HCT116 (cell line): ENCODE data around the gene FSD2. TPM values are rescaled to one million over a fixed set of nuclear protein-coding genes. Genes with fewer than 3 reads are reported as not detected.
A peak's percentile ranks its signal among the peaks of the same experiment; 100 is the strongest.

Source experiments
- ATAC-seq: fragments of 200-7000 bp; cut with Tn5 transposase; 2 replicates; pipeline ENCODE4 v1.9.1; 2020; ENCODE audit warnings: mild to moderate bottlenecking, moderate library complexity
- BruUV-seq: library from RNA; stranded (reverse); fragments of 400-500 nt; replicated peaks from 2 replicates; lab custom pipeline; 2021; lab: Mats Ljungman, UMichigan
- CTCF ChIA-PET: fragments of 300-600 bp; sonication (Branson Sonifier 250); formaldehyde crosslinking; loops from one replicate; lab custom pipeline; 2021; ENCODE audit warnings: antibody characterized with exemption; lab: Charles Lee
- POLR2A ChIA-PET: fragments of 300-600, 350-600 bp; sonication (Branson Sonifier 250); formaldehyde crosslinking; loops from one replicate; lab custom pipeline; 2021; ENCODE audit warnings: antibody characterized with exemption; lab: Charles Lee
- RAD21 ChIA-PET, 2 experiments: fragments of 300-600 bp; sonication (Branson Sonifier 250); formaldehyde crosslinking; loops; one replicate each; lab custom pipeline; 2023; ENCODE audit warnings: low total read pairs in 2 of 2; ENCODE audit not compliant: uncharacterized antibody in 2 of 2, unreplicated experiment in 2 of 2, low non-redundant PET in 1 of 2; lab: Charles Lee
- DNase-seq: peaks from one replicate; pipeline ENCODE4 v3.0.0-alpha.2; 2010; ENCODE audit warnings: low read depth, low spot score
- H2AFZ ChIP-seq: fragments of 200-600 bp; shearing (Covaris generic), sonication (generic); 2 replicates; pipeline ENCODE4 v1.6.1; 2017; ENCODE audit warnings: low read depth, mixed run types, mixed read lengths, antibody characterized with exemption, low read length; ENCODE audit not compliant: poor library complexity, severe bottlenecking
- H3K27ac ChIP-seq: 2 replicates; pipeline ENCODE4 v1.5.1; 2012; ENCODE audit warnings: low read depth, low read length
- H3K27me3 ChIP-seq: fragments of 200-600 bp; sonication (generic); 2 replicates; pipeline ENCODE4 v1.6.1; 2016; ENCODE audit warnings: mixed run types, low read length, mixed read lengths; ENCODE audit not compliant: insufficient read depth
- H3K36me3 ChIP-seq, 2 experiments: fragments of 200-500 bp in 1 of 2; fragments of 200-600 bp in 1 of 2; sonication (Bioruptor generic) in 1 of 2; sonication (generic) in 1 of 2; 2 replicates each; pipeline versions ENCODE4 v1.5.1 to v1.6.1; 2014 to 2016; ENCODE audit warnings: low read length in 2 of 2, inconsistent platforms in 1 of 2, mixed read lengths in 1 of 2, mixed run types in 1 of 2; ENCODE audit not compliant: insufficient read depth in 2 of 2, control insufficient read depth in 1 of 2
- H3K4me1 ChIP-seq, 2 experiments: fragments of 200-600 bp in 1 of 2; sonication (generic) in 1 of 2; 2 replicates each; pipeline versions ENCODE4 v1.5.1 to v1.6.1; 2012 to 2017; ENCODE audit warnings: low read length in 2 of 2, inconsistent platforms in 1 of 2, mild to moderate bottlenecking in 1 of 2, mixed read lengths in 1 of 2, mixed run types in 1 of 2, moderate library complexity in 1 of 2; ENCODE audit not compliant: insufficient read depth in 2 of 2, control insufficient read depth in 1 of 2
- H3K4me2 ChIP-seq: fragments of 200-600 bp; sonication (generic); 2 replicates; pipeline ENCODE4 v1.6.1; 2017; ENCODE audit warnings: mixed run types, low read length, mixed read lengths
- H3K4me3 ChIP-seq, 2 experiments: fragments of 200-600 bp in 1 of 2; sonication (generic) in 1 of 2; replicated peaks in 1 of 2; 2 replicates each; pipeline ENCODE4 v1.5.1; 2011 to 2016; ENCODE audit warnings: low read length in 2 of 2, control low read depth in 1 of 2, low read depth in 1 of 2, mild to moderate bottlenecking in 1 of 2, mixed read lengths in 1 of 2, mixed run types in 1 of 2
- H3K79me2 ChIP-seq: fragments of 200-600 bp; sonication (generic); 2 replicates; pipeline ENCODE4 v1.6.1; 2017; ENCODE audit warnings: mild to moderate bottlenecking, mixed run types, low read length, moderate library complexity, mixed read lengths; ENCODE audit not compliant: insufficient read depth
- H3K9ac ChIP-seq: fragments of 200-600 bp; sonication (generic); 2 replicates; pipeline ENCODE4 v1.6.1; 2016; ENCODE audit warnings: low read length, mixed read lengths
- H3K9me2 ChIP-seq: fragments of 200-600 bp; sonication (generic), shearing (Covaris generic); 2 replicates; pipeline ENCODE4 v1.6.1; 2017; ENCODE audit warnings: mixed run types, mild to moderate bottlenecking, moderate library complexity; ENCODE audit not compliant: insufficient read depth
- H3K9me3 ChIP-seq, 2 experiments: fragments of 200-500 bp in 1 of 2; fragments of 200-600 bp in 1 of 2; sonication (Bioruptor generic) in 1 of 2; sonication (generic) in 1 of 2; 2 replicates each; pipeline ENCODE4 v1.6.1; 2014 to 2017; ENCODE audit warnings: low read length in 2 of 2, mixed read lengths in 2 of 2, inconsistent platforms in 1 of 2, low read depth in 1 of 2, mild to moderate bottlenecking in 1 of 2, mixed run types in 1 of 2, moderate library complexity in 1 of 2; ENCODE audit not compliant: control insufficient read depth in 1 of 2, insufficient read depth in 1 of 2
- H4K20me1 ChIP-seq: fragments of 200-600 bp; sonication (generic), shearing (Covaris generic); 2 replicates; pipeline ENCODE4 v1.6.1; 2017; ENCODE audit warnings: mixed run types, mild to moderate bottlenecking, moderate library complexity; ENCODE audit not compliant: insufficient read depth
- ATF3 ChIP-seq: IDR thresholded peaks from 2 replicates; pipeline ENCODE4 v1.6.1; 2012
- CBX3 ChIP-seq: IDR thresholded peaks from 2 replicates; pipeline ENCODE4 v1.6.1; 2012; ENCODE audit warnings: low read depth
- CEBPB ChIP-seq: IDR thresholded peaks from 2 replicates; pipeline ENCODE4 v1.6.1; 2012; ENCODE audit warnings: low read depth
- EGR1 ChIP-seq: IDR thresholded peaks from 2 replicates; pipeline ENCODE4 v1.6.1; 2012; ENCODE audit warnings: low read depth
- EZH2 ChIP-seq: fragments of 200-600 bp; sonication (generic); IDR thresholded peaks from 2 replicates; pipeline ENCODE4 v1.6.1; 2017; ENCODE audit warnings: antibody characterized with exemption, mixed run types
- EZH2phosphoT487 ChIP-seq: fragments of 200-600 bp; IDR thresholded peaks from 2 replicates; pipeline ENCODE4 v1.6.1; 2018; ENCODE audit warnings: antibody characterized with exemption, borderline replicate concordance
- FOSL1 ChIP-seq: IDR thresholded peaks from 2 replicates; pipeline ENCODE4 v1.6.1; 2012; ENCODE audit warnings: low read depth
- JUND ChIP-seq: IDR thresholded peaks from 2 replicates; pipeline ENCODE4 v1.6.1; 2012
- MAX ChIP-seq: IDR thresholded peaks from 2 replicates; pipeline ENCODE4 v1.6.1; 2012
- POLR2A ChIP-seq: IDR thresholded peaks from 2 replicates; pipeline ENCODE4 v1.7.0; 2011; ENCODE audit warnings: borderline replicate concordance; ENCODE audit not compliant: insufficient read depth, insufficient read length; ENCODE audit errors: extremely low read depth
- POLR2AphosphoS5 ChIP-seq: IDR thresholded peaks from 2 replicates; pipeline ENCODE4 v1.6.1; 2011; ENCODE audit warnings: mild to moderate bottlenecking, low read depth, low read length, moderate library complexity
- RAD21 ChIP-seq: IDR thresholded peaks from 2 replicates; pipeline ENCODE4 v1.6.1; 2012; ENCODE audit warnings: low read depth, mild to moderate bottlenecking
- SIN3A ChIP-seq: IDR thresholded peaks from 2 replicates; pipeline ENCODE4 v1.6.1; 2012; ENCODE audit warnings: low read depth
- SP1 ChIP-seq: IDR thresholded peaks from 2 replicates; pipeline ENCODE4 v1.6.1; 2012; ENCODE audit warnings: low read depth
- SRF ChIP-seq: IDR thresholded peaks from 2 replicates; pipeline ENCODE4 v1.6.1; 2012; ENCODE audit warnings: low read depth
- TCF7L2 ChIP-seq: IDR thresholded peaks from 2 replicates; pipeline ENCODE4 v1.7.0; 2011; ENCODE audit warnings: borderline replicate concordance, inconsistent platforms; ENCODE audit not compliant: insufficient read depth, insufficient read length; ENCODE audit errors: extremely low read depth
- YY1 ChIP-seq: IDR thresholded peaks from 2 replicates; pipeline ENCODE4 v1.6.1; 2011; ENCODE audit warnings: low read length, low read depth, moderate library complexity, mild to moderate bottlenecking; ENCODE audit not compliant: insufficient replicate concordance; ENCODE audit errors: extremely low read depth
- ZBTB33 ChIP-seq: IDR thresholded peaks from 2 replicates; pipeline ENCODE4 v1.6.1; 2011; ENCODE audit warnings: mild to moderate bottlenecking, low read length, moderate library complexity; ENCODE audit not compliant: insufficient replicate concordance; ENCODE audit errors: extremely low read depth
- ZFX ChIP-seq: fragments of 450-650 bp; IDR thresholded peaks from 2 replicates; pipeline ENCODE4 v1.6.1; 2017
- ZNF274 ChIP-seq: fragments of 200-500 bp; sonication (Bioruptor generic); IDR thresholded peaks from 2 replicates; pipeline ENCODE4 v1.6.1; 2014; ENCODE audit warnings: mild to moderate bottlenecking, low read depth, low read length, inconsistent platforms
- intact Hi-C: fragments of 100-400 bp; cut with micrococcal nuclease; formaldehyde crosslinking; loops from 2 replicates; pipeline ENCODE4 v1.10.0; 2022
- total RNA-seq: library from RNA; stranded (reverse); gene quantifications from one replicate; pipeline ENCODE4 v1.2.1, GENCODE V29; 2021; ENCODE audit not compliant: unreplicated experiment
- TF ChIP-seq, protein P1 (sequence below): IDR thresholded peaks from 2 replicates; pipeline ENCODE4 v1.6.1; 2012; ENCODE audit warnings: low read depth

The FSD2 gene
- total RNA-seq, 1 experiment from 2014 or later, result not detected

DNA sequence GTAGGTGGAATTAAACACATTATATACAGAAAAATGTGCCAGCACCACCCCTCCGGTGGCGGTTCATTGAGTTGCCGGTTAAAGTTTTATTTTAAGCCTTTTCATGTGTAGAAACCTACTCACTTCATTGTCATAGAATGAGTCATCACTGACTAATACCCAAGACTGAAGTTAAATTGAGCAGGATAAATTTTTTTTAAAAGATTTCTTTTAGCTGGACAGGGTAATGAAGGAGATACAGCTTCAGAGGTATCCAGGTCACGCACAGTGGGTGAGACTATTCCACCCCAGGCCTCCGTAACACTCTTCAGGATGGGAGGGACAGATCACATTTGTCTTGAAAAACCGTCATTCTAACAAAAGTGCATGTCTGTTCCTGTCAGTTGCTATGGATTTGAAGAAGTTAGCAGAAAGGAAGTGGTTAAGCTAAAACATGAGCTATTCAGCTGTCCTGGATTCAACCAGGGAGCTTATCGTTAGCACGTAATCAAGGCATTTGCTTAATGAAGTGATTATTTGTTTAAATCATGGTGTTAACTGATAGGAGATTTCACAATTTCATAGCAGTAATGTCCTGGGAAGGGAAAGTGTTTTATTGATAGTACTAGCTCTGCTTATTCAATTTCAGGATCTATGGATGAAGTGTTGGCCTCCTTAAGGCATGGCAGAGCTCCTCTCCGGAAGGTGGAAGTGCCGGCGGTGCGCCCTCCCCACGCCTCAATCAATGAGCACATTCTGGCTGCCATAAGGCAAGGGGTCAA lies 26.9 kb upstream of the FSD2 start:
- Histone ChIP-seq H3K4me1 (peaks cover 22 to 31% of the 10 kb centered on the region in 2 experiments), H3K9ac (peak overlapping the region; percentile 38), H4K20me1 (no peaks in the 10 kb centered on the region), H3K79me2 (no peaks in the 10 kb centered on the region), H3K9me2 (no peaks in the 10 kb centered on the region), H3K36me3 (peaks cover 27 to 43% of the 10 kb centered on the region in 2 experiments; a peak in 3 of 4 replicates), H3K4me2 (peak overlapping the region; percentile 66), H3K27ac (peak overlapping the region; percentile 63), H3K4me3 (peak overlapping the region; percentile 17 to 28; a peak in 2 of 4 replicates), H3K27me3 (no peaks in the 10 kb centered on the region), H3K9me3 (no peaks in the 10 kb centered on the region), H2AFZ (no peak overlapping the region)
- RAD21 ChIA-PET, result no interaction called here
- peak; percentile 86 for ATAC-seq
- peak; percentile 64 for DNase-seq
- intact Hi-C loops, result no loop called here
- BruUV-seq, result no TSS peak
- CTCF ChIA-PET, result interaction anchor here (1.3 to 1.4 kb wide), 2 partner anchors 17 to 178 kb away, joined by 5 to 8 read pairs; partner anchors contain the start of gene C15orf40
- POLR2A ChIA-PET, result interaction anchor here (0.6 to 1.4 kb wide), 2 partner anchors 297 to 1297 kb away, joined by 3 read pairs; no protein-coding TSS in a partner anchor
- TF ChIP-seq EZH2phosphoT487, result no peak
- TF ChIP-seq CBX3, result 0 out of 2 replicates have a peak, but pooled peaks have one; percentile 57
- TF ChIP-seq ZFX, result no peak
- 0 out of 2 replicates have a peak, but pooled peaks have one; percentile 41 for TF ChIP-seq SRF
- TF ChIP-seq SIN3A, result no peak
- no peak for TF ChIP-seq TCF7L2
- no peak for TF ChIP-seq POLR2AphosphoS5
- TF ChIP-seq FOSL1, result peak; percentile 97
- TF ChIP-seq SP1, result peak; percentile 62
- TF ChIP-seq RAD21, result peak; percentile 24; the same call in 1 of the 2 replicates
- no peak for TF ChIP-seq POLR2A
- 0 out of 2 replicates have a peak, but pooled peaks have one; percentile 20 for TF ChIP-seq ATF3
- TF ChIP-seq JUND, result peak; percentile 87
- TF ChIP-seq ZBTB33, result no peak
- TF ChIP-seq CEBPB, result 0 out of 2 replicates have a peak, but pooled peaks have one; percentile 37
- TF ChIP-seq EGR1, result no peak
- TF ChIP-seq, protein P1, sequence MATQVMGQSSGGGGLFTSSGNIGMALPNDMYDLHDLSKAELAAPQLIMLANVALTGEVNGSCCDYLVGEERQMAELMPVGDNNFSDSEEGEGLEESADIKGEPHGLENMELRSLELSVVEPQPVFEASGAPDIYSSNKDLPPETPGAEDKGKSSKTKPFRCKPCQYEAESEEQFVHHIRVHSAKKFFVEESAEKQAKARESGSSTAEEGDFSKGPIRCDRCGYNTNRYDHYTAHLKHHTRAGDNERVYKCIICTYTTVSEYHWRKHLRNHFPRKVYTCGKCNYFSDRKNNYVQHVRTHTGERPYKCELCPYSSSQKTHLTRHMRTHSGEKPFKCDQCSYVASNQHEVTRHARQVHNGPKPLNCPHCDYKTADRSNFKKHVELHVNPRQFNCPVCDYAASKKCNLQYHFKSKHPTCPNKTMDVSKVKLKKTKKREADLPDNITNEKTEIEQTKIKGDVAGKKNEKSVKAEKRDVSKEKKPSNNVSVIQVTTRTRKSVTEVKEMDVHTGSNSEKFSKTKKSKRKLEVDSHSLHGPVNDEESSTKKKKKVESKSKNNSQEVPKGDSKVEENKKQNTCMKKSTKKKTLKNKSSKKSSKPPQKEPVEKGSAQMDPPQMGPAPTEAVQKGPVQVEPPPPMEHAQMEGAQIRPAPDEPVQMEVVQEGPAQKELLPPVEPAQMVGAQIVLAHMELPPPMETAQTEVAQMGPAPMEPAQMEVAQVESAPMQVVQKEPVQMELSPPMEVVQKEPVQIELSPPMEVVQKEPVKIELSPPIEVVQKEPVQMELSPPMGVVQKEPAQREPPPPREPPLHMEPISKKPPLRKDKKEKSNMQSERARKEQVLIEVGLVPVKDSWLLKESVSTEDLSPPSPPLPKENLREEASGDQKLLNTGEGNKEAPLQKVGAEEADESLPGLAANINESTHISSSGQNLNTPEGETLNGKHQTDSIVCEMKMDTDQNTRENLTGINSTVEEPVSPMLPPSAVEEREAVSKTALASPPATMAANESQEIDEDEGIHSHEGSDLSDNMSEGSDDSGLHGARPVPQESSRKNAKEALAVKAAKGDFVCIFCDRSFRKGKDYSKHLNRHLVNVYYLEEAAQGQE, result no peak
- no peak for TF ChIP-seq MAX
- no peak for TF ChIP-seq YY1
- no peak for TF ChIP-seq EZH2
- TF ChIP-seq ZNF274, result no peak
